Stimulated activated CD4-positive, alpha-beta T cell treated with anti-CD3 and anti-CD28 coated beads, TNF-alpha, amount 100 ng/mL, for 4 hours (primary cell): ENCODE data around the gene FAM210A.

ENCODE experiments used
- DNase-seq, 3 experiments: peaks; one replicate each; pipeline ENCODE4 v3.0.0-alpha.2; 2020; ENCODE audit warnings: low read depth in 3 of 3

FAM210A gene

GRCh38 chr18:13646633-13647032 is 79.7 kb downstream of the FAM210A start:
- no peak for DNase-seq

- no peak for DNase-seq
Observed at GRCh38 chr18:13645093-13645492, 81.3 kb downstream of the FAM210A start.

- no peak for DNase-seq
Observed at GRCh38 chr18:13643261-13643751, 83.1 kb downstream of the FAM210A start.

GRCh38 chr18:13642440-13642827 is 83.9 kb downstream of the FAM210A start:
- DNase-seq, result no peak

- no peak for DNase-seq
Observed at GRCh38 chr18:13641551-13642439, 84.6 kb downstream of the FAM210A start.

- no peak for DNase-seq
Observed at GRCh38 chr18:13640266-13640860, 86.0 kb downstream of the FAM210A start.

- no peak for DNase-seq
Observed at GRCh38 chr18:13638719-13639595, 87.4 kb downstream of the FAM210A start.

- DNase-seq, result no peak
Observed at GRCh38 chr18:13635046-13635445, 91.3 kb downstream of the FAM210A start.

GRCh38 chr18:13633700-13634099 is 92.7 kb downstream of the FAM210A start:
- DNase-seq, result no peak

- DNase-seq, result no peak
Observed at GRCh38 chr18:13630716-13631268, 95.6 kb downstream of the FAM210A start.

- no peak for DNase-seq
Observed at GRCh38 chr18:13629841-13630715, 96.3 kb downstream of the FAM210A start.

- DNase-seq, result no peak
Observed at GRCh38 chr18:13628211-13628610, 98.1 kb downstream of the FAM210A start.

GRCh38 chr18:13627639-13628038 is 98.7 kb downstream of the FAM210A start:
- DNase-seq, result no peak

- no peak for DNase-seq
Observed at GRCh38 chr18:13626544-13626908, 99.8 kb downstream of the FAM210A start.

GRCh38 chr18:13625843-13626543 is 100.4 kb downstream of the FAM210A start:
- no peak for DNase-seq

GRCh38 chr18:13625355-13625754 is 101.0 kb downstream of the FAM210A start:
- DNase-seq, result no peak

GRCh38 chr18:13624563-13625237 is 101.7 kb downstream of the FAM210A start:
- DNase-seq, result no peak

- DNase-seq, result no peak
Observed at GRCh38 chr18:13623871-13624270, 102.5 kb downstream of the FAM210A start.

- DNase-seq, result no peak
Observed at GRCh38 chr18:13623348-13623747, 103.0 kb downstream of the FAM210A start.

GRCh38 chr18:13622751-13623150 is 103.6 kb downstream of the FAM210A start:
- no peak for DNase-seq
